Measurements from ENCODE around the gene DPH5.
"Not testable (repeated sequence)": the region's sequence is repeated elsewhere in the genome, so short reads cannot be mapped to it uniquely, and the experiment has no call there.

The DPH5 gene, protein sequence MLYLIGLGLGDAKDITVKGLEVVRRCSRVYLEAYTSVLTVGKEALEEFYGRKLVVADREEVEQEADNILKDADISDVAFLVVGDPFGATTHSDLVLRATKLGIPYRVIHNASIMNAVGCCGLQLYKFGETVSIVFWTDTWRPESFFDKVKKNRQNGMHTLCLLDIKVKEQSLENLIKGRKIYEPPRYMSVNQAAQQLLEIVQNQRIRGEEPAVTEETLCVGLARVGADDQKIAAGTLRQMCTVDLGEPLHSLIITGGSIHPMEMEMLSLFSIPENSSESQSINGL

GRCh38 chr1:101025657-101026429, at the start of gene DPH5:
DPH5 (minus strand) TSS chr1:101025784; CDS start chr1:101025443, 341 bp downstream.
- peak; percentile 72 for DNase-seq (ENCODE audit: low read depth)

GRCh38 chr1:101073836-101074235, 48.3 kb upstream of the DPH5 start:
- DNase-seq (ENCODE audit: low read depth) = no peak

- no peak for DNase-seq (ENCODE audit: low read depth)
Observed at GRCh38 chr1:101071470-101071891, 45.9 kb upstream of the DPH5 start.

GRCh38 chr1:101069158-101069557, 43.6 kb upstream of the DPH5 start:
- DNase-seq (ENCODE audit: low read depth) = no peak

DNA sequence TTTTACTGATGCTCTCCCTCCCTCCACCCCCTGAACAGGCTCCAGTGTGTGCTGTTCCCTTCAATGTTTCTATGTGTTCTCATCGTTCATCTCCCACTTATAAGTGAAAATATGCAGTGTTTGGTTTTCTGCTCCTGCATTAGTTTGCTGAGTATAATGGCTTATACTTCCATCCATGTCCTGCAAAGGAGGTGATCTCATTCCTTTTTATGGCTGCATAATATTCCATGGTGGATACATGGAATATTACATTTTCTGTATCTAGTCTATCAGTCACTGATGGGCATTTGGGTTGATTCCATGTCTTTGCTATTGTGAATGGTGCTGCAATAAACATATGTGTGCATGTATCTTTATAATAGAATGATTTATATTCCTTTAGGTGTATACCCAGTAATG, 41.4 kb upstream of the DPH5 start:
- not testable (repeated sequence) for DNase-seq (ENCODE audit: low read depth)

- no peak for DNase-seq (ENCODE audit: low read depth)
Observed at GRCh38 chr1:101066260-101066936, 40.8 kb upstream of the DPH5 start.

DNA sequence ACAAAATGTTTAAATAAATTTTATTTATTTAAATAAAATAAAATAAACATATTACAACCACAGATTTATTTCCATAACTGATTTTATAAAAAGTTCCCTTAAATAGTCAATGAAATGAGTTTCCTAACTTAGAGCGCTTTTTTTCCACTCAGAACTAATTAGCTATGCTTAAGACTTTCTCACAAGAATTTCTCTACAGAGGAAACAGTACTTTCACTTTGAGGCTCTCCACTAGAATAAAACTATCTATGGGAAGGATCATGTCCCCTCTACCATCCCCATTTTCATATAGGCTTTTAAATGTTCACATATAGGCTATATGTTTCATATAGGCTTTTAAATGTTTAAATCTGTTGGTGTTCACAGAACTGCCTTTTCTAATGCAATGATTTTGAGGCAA, 40.0 kb upstream of the DPH5 start:
- DNase-seq (ENCODE audit: low read depth) = no peak

DNA sequence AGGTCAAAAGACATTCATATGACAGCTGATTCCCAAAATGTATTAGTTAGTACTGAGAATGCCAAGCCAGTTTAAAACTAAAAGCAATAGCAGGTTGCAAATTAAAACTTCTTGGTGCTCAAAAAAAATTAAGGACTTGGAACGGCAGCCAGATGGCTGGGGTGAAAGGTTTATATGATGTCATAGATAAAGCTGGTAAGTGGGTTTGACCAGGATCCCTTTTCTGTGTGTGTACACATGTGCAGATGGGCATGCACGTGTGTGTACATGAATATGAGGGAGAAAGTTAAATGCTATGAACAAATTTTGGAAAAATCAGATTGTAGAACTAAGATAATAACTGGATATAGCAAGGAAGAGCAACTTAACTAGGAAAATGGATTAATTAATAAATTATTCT, 39.1 kb upstream of the DPH5 start:
- no peak for DNase-seq (ENCODE audit: low read depth)

DNA sequence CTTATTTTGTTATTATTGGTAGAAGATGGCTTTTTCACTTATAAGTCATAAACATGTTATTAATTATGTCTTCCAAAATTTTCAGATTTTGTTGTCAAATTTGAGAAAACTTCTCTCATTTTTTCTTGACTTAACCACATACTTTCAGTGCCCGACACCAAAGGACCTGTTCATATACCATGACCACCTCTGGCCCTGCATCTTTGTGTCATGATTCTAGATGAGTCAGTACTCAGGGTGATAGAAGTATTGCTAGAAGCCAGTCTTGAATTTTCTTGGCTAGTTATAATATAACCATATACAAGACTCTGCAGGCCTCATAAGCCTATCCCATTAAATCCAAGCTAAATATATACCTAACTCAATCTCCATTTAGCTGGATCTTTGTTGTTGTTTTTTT, 35.4 kb upstream of the DPH5 start:
- no peak for DNase-seq (ENCODE audit: low read depth)

DNA sequence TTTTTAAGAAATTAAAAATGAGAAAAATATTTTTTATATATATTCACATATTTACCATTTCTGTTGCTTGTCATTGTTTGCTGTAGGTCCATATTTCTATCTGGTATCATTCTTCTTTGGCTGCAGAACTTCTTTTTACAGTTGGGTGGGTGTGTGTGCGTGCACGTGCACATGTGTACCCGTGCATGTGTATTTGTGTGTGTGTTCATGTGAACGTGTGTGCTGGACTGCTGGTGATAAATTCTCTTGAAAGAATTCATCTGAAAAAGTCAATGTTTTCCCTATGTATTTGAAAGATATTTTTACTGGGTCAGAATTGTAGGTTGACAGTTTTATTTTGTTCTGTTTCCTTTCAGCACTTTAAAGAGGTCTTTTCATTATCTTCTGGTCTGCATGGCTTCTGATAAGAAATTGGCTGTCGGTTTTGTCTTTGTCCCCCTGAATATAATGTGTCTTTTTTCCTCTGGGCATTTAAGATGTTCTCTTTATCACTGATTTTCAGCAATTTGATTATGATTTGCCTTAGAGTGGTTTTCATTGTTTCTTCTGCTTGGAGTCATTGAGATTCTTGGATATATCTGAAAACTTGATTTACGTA, 34.5 kb upstream of the DPH5 start:
- DNase-seq (ENCODE audit: low read depth) = no peak

DNA sequence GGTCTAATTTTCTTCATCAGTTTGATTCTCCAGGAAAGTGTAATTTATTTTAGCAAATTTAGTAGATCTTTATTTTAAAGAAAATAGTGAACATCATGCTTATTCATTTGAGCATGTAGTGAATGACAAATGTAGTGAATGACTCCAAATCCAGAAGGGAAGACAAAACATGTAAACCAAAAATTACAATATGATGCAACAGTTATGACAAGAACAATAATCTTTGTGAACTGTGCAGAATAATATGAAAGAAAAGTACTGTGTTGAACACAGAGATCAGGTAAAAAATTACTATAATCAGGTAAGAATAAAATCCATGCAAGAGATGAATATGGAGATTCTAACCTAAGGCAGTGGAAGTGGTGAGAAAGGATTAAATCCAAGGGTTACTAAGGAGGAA, 30.0 kb upstream of the DPH5 start:
- no peak for DNase-seq (ENCODE audit: low read depth)

DNA sequence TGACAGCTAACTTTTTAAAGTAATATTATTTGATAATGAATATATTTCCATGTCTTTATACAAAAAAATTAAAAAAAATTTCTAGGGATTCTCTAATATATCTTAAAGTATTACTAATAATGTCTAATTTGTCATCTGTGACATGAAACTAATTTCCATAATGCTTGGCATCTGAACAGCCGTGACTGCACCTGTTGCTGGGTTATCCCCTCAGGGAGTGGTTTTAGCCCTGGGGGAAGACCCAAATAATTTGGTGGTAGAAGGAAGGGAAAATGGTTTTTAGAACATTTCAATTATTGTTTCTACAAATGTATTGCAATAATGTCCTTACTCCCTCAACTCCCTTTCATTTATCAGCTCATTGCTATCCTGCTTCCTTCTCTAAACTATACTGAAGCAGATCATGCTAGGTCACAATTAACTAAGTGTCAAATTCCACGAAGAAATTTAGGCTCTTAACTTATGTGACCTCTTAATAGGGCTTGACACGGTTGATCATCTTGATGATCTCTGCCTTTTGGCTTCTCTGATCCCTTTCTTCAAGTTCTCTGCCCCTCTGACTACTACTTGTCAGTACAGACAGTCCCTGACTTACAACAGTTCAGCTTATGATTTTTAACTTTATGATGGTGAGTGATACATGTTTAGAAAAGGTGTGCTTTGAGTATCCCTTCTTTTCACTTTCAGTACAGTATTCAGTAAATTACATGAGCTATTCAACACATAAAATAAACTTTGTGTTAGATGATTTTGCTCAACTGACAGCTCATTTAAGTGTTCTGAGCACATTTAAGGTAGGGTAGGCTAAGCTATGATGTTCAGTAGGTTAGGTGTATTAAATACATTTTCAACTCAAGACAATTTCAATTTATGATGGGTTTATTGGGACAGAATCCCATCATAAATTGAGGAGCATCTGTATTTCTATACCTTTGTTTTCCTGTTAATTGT, 26.4 kb upstream of the DPH5 start:
- no peak for DNase-seq (ENCODE audit: low read depth)

DNA sequence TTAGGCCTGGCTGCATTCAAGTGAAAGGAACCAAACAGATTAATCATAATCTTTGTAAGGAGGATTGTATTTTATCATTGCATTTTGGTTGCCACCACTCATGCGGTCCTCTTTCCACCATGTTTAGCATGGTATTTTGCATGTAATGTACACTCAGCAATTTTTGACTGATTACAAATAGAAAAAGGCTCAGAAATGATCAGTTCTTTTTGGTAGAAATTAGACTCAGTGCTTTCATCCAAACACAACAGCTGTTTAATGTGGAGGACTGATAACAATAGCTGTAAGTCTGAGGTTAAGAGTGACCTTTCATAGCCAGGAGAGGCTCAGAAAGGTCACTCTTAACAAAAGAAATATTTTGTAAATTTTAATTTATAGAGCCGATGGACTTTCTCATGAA, 25.3 kb upstream of the DPH5 start:
- DNase-seq (ENCODE audit: low read depth) = no peak

GRCh38 chr1:101044749-101045148, 19.2 kb upstream of the DPH5 start:
- DNase-seq (ENCODE audit: low read depth) = no peak

DNA sequence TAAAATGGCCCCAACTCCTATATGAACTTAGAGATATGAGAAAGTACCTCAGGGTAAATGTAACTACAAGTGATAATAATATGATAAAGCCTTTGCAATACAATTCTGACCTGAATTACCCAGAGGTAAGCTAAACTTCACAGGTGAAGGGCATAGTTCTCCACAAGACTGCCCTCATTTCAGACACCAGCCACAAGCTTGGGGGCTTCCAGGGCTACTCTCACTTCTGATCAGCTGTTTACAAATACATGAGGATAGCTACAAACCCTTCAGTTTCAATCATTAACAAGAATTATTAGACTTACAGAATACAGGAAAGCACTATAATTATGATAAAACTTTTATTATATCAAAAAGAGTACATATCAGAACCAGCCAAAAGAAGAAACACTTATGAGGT, 18.7 kb upstream of the DPH5 start:
- DNase-seq (ENCODE audit: low read depth) = no peak

- DNase-seq (ENCODE audit: low read depth) = peak; percentile 21
Observed at GRCh38 chr1:101043776-101044175, 18.2 kb upstream of the DPH5 start.

DNA sequence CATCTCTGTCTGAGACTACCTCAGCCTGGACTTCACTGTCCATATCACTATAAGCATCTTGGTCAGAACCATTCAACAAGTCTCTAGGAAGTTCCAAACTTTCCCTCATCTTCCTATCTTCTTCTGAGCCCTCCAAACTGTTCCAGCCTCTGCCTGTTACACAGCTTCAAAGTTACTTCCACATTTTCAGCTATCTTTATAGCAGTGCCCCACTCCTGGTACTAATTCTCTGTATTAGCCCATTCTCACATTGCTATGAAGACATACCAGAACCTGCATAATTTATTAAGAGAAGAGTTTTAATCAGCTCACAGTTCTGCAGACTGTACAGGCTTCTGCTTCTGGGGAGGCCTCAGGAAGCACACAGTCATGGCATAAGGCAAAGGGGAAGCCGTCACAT, 15.7 kb upstream of the DPH5 start:
- no peak for DNase-seq (ENCODE audit: low read depth)

GRCh38 chr1:101040666-101041065, 15.1 kb upstream of the DPH5 start:
- DNase-seq (ENCODE audit: low read depth) = no peak

GRCh38 chr1:101039245-101039644, 13.7 kb upstream of the DPH5 start:
- no peak for DNase-seq (ENCODE audit: low read depth)

DNA sequence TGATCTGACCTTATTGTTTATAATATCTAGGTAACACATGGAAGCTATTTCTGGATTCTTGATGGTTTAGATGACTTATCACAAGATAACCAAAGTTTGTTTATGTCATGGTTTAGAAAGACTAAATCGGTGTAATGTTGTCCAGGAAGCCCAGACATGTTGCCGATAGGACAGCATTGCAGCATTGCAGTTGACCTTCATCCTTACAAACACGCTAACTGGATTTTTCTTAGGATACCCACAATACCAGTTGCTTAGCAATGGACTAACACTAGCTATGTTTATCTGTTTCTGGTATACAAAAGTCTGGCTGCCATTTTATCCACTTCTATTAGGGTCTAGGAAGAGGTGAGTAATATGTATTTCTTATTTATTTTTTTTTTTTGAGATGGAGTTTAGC, 11.7 kb upstream of the DPH5 start:
- DNase-seq (ENCODE audit: low read depth) = no peak

GRCh38 chr1:101033017-101033416, 7.4 kb upstream of the DPH5 start:
- DNase-seq (ENCODE audit: low read depth) = no peak

GRCh38 chr1:101032129-101032528, 6.5 kb upstream of the DPH5 start:
- not testable (repeated sequence) for DNase-seq (ENCODE audit: low read depth)
